ENCODE results near the gene ZNF57. TPM values are rescaled to one million over a fixed set of nuclear protein-coding genes. Genes with fewer than 3 reads are reported as not detected.
"Not testable (repeated sequence)": the region's sequence is repeated elsewhere in the genome, so short reads cannot be mapped to it uniquely, and the experiment has no call there.

ZNF57 gene
- total and polyA plus RNA-seq, 12 donors, result 1.0 to 5.5 (median 3.0) TPM

GRCh38 chr19:2926341-2927031 lies 25.8 kb downstream of the ZNF57 start:
- intact Hi-C loops (cut with DNase I), result no loop called here
- Histone ChIP-seq H3K4me3 (no peak overlapping the region), H3K4me1 (no peaks in the 10 kb centered on the region), H3K9me3 (peaks cover 0 to 12% (median 2%) of the 10 kb centered on the region in 11 donors), H3K27ac (no peak overlapping the region), H3K36me3 (peaks cover 0 to 14% (median 0%) of the 10 kb centered on the region in 9 donors), H3K27me3 (no peaks in the 10 kb centered on the region)
- TF ChIP-seq CTCF (IDR thresholded peaks at IDR 0.05), result no peak
- 79 to 88% methylated on average over 52 to 53 of the region's 53 CpGs for WGBS, 2 donors
- ATAC-seq (peak in 2 of 8 donors; percentile 30 to 35), DNase-seq (no peak)

GRCh38 chr19:2927032-2927430 lies 26.3 kb downstream of the ZNF57 start:
- no peaks in the 10 kb centered on the region for H3K27me3 ChIP-seq
- 93% methylated on average over 18 of the region's 18 CpGs for WGBS, 2 donors
- intact Hi-C loops (cut with DNase I), result no loop called here
- H3K36me3 ChIP-seq, result peaks cover 0 to 19% (median 0%) of the 10 kb centered on the region in 9 donors
- H3K9me3 ChIP-seq, result peaks cover 0 to 17% (median 5%) of the 10 kb centered on the region in 11 donors
- TF ChIP-seq CTCF (IDR thresholded peaks at IDR 0.05), result no peak
- no peak overlapping the region for H3K4me3 ChIP-seq
- DNase-seq (no peak), ATAC-seq (peak in 1 of 8 donors; percentile 30)
- H3K27ac ChIP-seq, result no peak overlapping the region
- no peaks in the 10 kb centered on the region for H3K4me1 ChIP-seq

GRCh38 chr19:2933490-2933910 lies 32.8 kb downstream of the ZNF57 start:
- no peak for TF ChIP-seq CTCF (IDR thresholded peaks at IDR 0.05)
- WGBS, 2 donors, result 96 to 97% methylated on average over 18 of the region's 18 CpGs
- intact Hi-C loops (cut with DNase I), result no loop called here
- ATAC-seq, result no peak
- H3K27me3 ChIP-seq, result no peaks in the 10 kb centered on the region
- DNase-seq, result no peak
- H3K4me3 ChIP-seq, result no peak overlapping the region
- peaks cover 9 to 82% (median 50%) of the 10 kb centered on the region in 9 donors for H3K36me3 ChIP-seq
- peaks cover 5 to 75% (median 29%) of the 10 kb centered on the region in 11 donors for H3K9me3 ChIP-seq
- no peak overlapping the region for H3K27ac ChIP-seq
- H3K4me1 ChIP-seq, result no peaks in the 10 kb centered on the region

- Histone ChIP-seq H3K36me3 (peaks cover 10 to 94% (median 61%) of the 10 kb centered on the region in 9 donors), H3K9me3 (peaks cover 5 to 69% (median 29%) of the 10 kb centered on the region in 11 donors)
- ATAC-seq; H3K27ac ChIP-seq; H3K27me3 ChIP-seq; H3K4me1 ChIP-seq; intact Hi-C loops (cut with DNase I); H3K4me3 ChIP-seq; DNase-seq: not testable (repeated sequence)
- WGBS, 2 donors, result 96 to 100% methylated on average over 4 of the region's 4 CpGs
These were observed 35.1 kb downstream of the ZNF57 start for GRCh38 chr19:2935863-2936262.

Data from heart right ventricle (tissue), 16 donors.